Measurements from ENCODE around the gene EVL. TPM values are rescaled to one million over a fixed set of nuclear protein-coding genes. Genes with fewer than 3 reads are reported as not detected.

EVL gene
- total RNA-seq, 2 experiments from 2014 or later, result 340 to 351 TPM

GRCh38 chr14:100117633-100118395, 52.6 kb downstream of the EVL start:
- ATAC-seq, result no peak
- ChIA-PET POLR2A (interaction anchor here (0.7 to 2.6 kb wide), 7 partner anchors 8 to 63 kb away, joined by 3 to 8 read pairs (median 3); no protein-coding TSS in a partner anchor), CTCF (interaction anchor here (0.7 to 4.4 kb wide), 5 partner anchors 10 to 75 kb away, joined by 4 to 38 read pairs (median 4); no protein-coding TSS in a partner anchor)
- peaks cover 35% of the 10 kb centered on the region for H3K4me1 Mint-ChIP-seq (ENCODE audit: low read depth)
- intact Hi-C loops (cut with micrococcal nuclease), result no loop called here
- H3K27ac Mint-ChIP-seq, result peak overlapping the region; percentile 86
- no peaks in the 10 kb centered on the region for H3K27me3 Mint-ChIP-seq
- no peaks in the 10 kb centered on the region for H3K9me3 Mint-ChIP-seq
- TF ChIP-seq CTCF (IDR thresholded peaks at IDR 0.05), result no peak
- no peak overlapping the region for H3K4me3 Mint-ChIP-seq
- peaks cover 34% of the 10 kb centered on the region for H3K36me3 Mint-ChIP-seq (ENCODE audit: low read depth)
- DNase-seq, result no peak

GRCh38 chr14:100118396-100119011, 53.3 kb downstream of the EVL start:
- TF ChIP-seq CTCF (IDR thresholded peaks at IDR 0.05), result no peak
- Mint-ChIP-seq H3K36me3 (ENCODE audit: low read depth) (peaks cover 35% of the 10 kb centered on the region), H3K27me3 (no peaks in the 10 kb centered on the region), H3K27ac (peak overlapping the region; percentile 86), H3K4me1 (ENCODE audit: low read depth) (peaks cover 32% of the 10 kb centered on the region), H3K4me3 (no peak overlapping the region), H3K9me3 (no peaks in the 10 kb centered on the region)
- peak; percentile 47 for ATAC-seq
- ChIA-PET CTCF (interaction anchor here (0.8 to 4.4 kb wide), 4 partner anchors 11 to 75 kb away, joined by 4 to 38 read pairs (median 6); no protein-coding TSS in a partner anchor), POLR2A (interaction anchor here (0.7 to 1.2 kb wide), 4 partner anchors 10 to 67 kb away, joined by 3 to 5 read pairs (median 3); no protein-coding TSS in a partner anchor)
- DNase-seq, result peak; percentile 21
- intact Hi-C loops (cut with micrococcal nuclease), result no loop called here

GRCh38 chr14:100119251-100119650, 54.0 kb downstream of the EVL start:
- Mint-ChIP-seq H3K4me3 (no peak overlapping the region), H3K27ac (peak overlapping the region; percentile 86), H3K4me1 (ENCODE audit: low read depth) (peaks cover 32% of the 10 kb centered on the region), H3K36me3 (ENCODE audit: low read depth) (peaks cover 39% of the 10 kb centered on the region), H3K27me3 (no peaks in the 10 kb centered on the region), H3K9me3 (no peaks in the 10 kb centered on the region)
- ChIA-PET POLR2A (interaction anchor here (0.8 to 3.9 kb wide), 2 partner anchors 11 to 66 kb away, joined by 3 to 17 read pairs; no protein-coding TSS in a partner anchor), CTCF (interaction anchor here (1.3 to 4.4 kb wide), 3 partner anchors 11 to 74 kb away, joined by 4 to 38 read pairs (median 5); no protein-coding TSS in a partner anchor)
- TF ChIP-seq CTCF (IDR thresholded peaks at IDR 0.05), result no peak
- intact Hi-C loops (cut with micrococcal nuclease), result no loop called here
- no peak for DNase-seq
- no peak for ATAC-seq

- TF ChIP-seq CTCF (IDR thresholded peaks at IDR 0.05), result no peak
- no peaks in the 10 kb centered on the region for H3K9me3 Mint-ChIP-seq
- H3K27ac Mint-ChIP-seq, result peak overlapping the region; percentile 66
- H3K4me1 Mint-ChIP-seq (ENCODE audit: low read depth), result peaks cover 30% of the 10 kb centered on the region
- no peak for DNase-seq
- H3K36me3 Mint-ChIP-seq (ENCODE audit: low read depth), result peaks cover 49% of the 10 kb centered on the region
- no peaks in the 10 kb centered on the region for H3K27me3 Mint-ChIP-seq
- ChIA-PET POLR2A (interaction anchor here (1.4 to 3.9 kb wide), 2 partner anchors 10 to 18 kb away, joined by 3 to 17 read pairs; no protein-coding TSS in a partner anchor), CTCF (interaction anchor here (0.8 to 2.1 kb wide), 3 partner anchors 13 to 26 kb away, joined by 3 to 5 read pairs (median 5); no protein-coding TSS in a partner anchor)
- intact Hi-C loops (cut with micrococcal nuclease), result no loop called here
- ATAC-seq, result no peak
- H3K4me3 Mint-ChIP-seq, result no peak overlapping the region
These were observed 55.5 kb downstream of the EVL start for GRCh38 chr14:100120522-100121269.

Data from activated CD8-positive, alpha-beta T cell treated with anti-CD3 and anti-CD28 coated beads for 36 hours (primary cell).